Heart left ventricle (tissue), 13 donors: ENCODE results near the gene FAF1.

Source experiments
- POLR2A ChIP-seq, 2 donors: fragments of 450-650 bp; IDR thresholded peaks; one replicate each; pipeline ENCODE4 v1.6.1; 2017; ENCODE audit warnings: antibody characterized with exemption in 2 of 2, mild to moderate bottlenecking in 2 of 2, moderate library complexity in 2 of 2
- TF ChIP-seq, protein P1 (sequence below), 12 donors: fragments of 200-600 bp; sonication (generic) in 4 of 12; IDR thresholded peaks; one replicate each; pipeline versions ENCODE4 v1.5.0 to v1.8.0; 2018 to 2022; ENCODE audit warnings: antibody characterized with exemption in 12 of 12, mild to moderate bottlenecking in 5 of 12
- donor health status: ischemic (EF 13 %, LVEDD 7.1; RV severe dilation, severe dysfunction).
- donor health status: DM: no; HTN: yes; CAD: no.
- donor health status: DM: no; HTN: no; CAD: no.
- donor health status: ischemic (EF 25% LVEDD 6.9; RV normal size, moderate dysfunction).
- donor health status: ischemic (EF 25% LVEDD 5.7; RV mildly dilated, moderate dysfunction).
- donor health status: ischemic (EF 35%, LVEDD 5.7; RV mildly dilated, moderate dysfunction).
- donor health status: nonischemic (EF 11% LVEDD 7.7; RV severe dilation, severe dysfunction).
- donor health status: DM: yes; HTN: yes; CAD: no.
- donor health status: PGD.
- donor health status: ischemic (EF 29% LVEDD 5.4; RV normal size, mild dysfunction).
- donor health status: nonischemic (EF 23%, LVEDD 6.1; RV moderate dilation, normal function).

DNA sequence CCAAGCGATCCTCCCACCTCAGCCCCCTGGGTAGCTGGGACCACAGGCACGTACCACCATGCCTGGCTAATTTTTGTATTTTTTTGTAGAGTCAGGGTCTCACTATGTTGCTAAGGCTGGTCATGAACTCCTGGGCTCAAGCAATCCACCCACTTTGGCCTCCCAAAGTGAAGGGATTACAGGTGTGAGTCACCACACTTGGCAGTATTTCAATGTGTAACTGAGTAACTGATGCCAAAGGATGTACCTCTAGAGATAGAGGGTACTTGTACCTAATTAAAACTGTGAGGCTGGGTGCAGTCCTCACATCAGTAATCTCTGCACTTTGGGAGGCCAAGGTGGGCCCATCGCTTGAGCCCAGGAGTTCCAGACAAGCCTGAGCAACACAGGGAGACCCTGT is 278.1 kb downstream of the FAF1 start:
- TF ChIP-seq, protein P1, sequence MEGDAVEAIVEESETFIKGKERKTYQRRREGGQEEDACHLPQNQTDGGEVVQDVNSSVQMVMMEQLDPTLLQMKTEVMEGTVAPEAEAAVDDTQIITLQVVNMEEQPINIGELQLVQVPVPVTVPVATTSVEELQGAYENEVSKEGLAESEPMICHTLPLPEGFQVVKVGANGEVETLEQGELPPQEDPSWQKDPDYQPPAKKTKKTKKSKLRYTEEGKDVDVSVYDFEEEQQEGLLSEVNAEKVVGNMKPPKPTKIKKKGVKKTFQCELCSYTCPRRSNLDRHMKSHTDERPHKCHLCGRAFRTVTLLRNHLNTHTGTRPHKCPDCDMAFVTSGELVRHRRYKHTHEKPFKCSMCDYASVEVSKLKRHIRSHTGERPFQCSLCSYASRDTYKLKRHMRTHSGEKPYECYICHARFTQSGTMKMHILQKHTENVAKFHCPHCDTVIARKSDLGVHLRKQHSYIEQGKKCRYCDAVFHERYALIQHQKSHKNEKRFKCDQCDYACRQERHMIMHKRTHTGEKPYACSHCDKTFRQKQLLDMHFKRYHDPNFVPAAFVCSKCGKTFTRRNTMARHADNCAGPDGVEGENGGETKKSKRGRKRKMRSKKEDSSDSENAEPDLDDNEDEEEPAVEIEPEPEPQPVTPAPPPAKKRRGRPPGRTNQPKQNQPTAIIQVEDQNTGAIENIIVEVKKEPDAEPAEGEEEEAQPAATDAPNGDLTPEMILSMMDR (IDR thresholded peaks at IDR 0.05) = no peak
- TF ChIP-seq POLR2A (IDR thresholded peaks at IDR 0.05) = no peak
